ENCODE results near the gene FAM107B. TPM values are rescaled to one million over a fixed set of nuclear protein-coding genes. Genes with fewer than 3 reads are reported as not detected.

FAM107B gene
- total and polyA plus RNA-seq, 2 of the 4 experiments (the other 2 are of a cell fraction), result 26.4 to 27.1 TPM

DNA sequence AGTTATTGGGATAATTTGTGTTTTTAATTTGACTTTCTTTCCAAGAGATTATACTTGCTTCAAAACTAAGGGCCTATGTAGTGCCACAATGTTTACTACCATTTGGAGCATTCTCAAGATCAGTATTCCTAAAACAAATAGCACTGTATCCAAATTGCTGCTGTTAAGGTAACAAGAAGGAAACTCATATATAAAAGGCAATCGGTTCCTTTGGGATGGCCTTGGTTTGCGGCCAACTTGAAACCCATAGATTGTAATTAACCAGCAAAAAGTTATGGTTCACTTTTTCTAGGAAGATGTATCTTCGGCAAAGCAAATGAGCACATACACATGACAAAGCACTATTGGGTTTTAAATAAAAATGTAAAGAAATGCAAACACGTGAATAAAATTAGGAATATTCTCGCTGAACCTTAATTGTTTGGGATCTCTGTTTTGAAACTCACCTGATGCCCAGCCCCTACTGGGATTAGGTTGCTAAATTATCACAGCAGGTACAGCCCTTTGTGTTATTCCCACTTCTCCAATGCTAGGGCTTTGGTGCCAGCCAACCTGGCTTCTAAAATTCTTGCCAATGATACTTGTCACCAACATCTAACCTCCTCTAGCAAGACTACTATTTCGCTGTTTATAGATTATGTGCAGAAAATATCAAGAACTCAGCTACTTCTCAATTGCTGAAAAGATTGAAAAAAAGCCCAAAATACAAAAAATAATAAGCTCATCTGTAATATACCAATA, 47.1 kb upstream of the FAM107B start:
- no peak overlapping the region for H3K4me3 ChIP-seq (ENCODE audit: insufficient read depth, low read depth, low read length)
- ChIA-PET POLR2A (ENCODE audit: unreplicated experiment) (no interaction called here), CTCF (interaction anchor here (0.6 to 1.7 kb wide), 5 partner anchors 16 to 323 kb away, joined by 3 to 9 read pairs (median 4); partner anchors contain the start of genes CDNF, HSPA14 and MSANTD7)
- H3K56ac ChIP-seq (ENCODE audit: extremely low read depth, insufficient read depth, low read length), result no peak overlapping the region
- no peaks in the 10 kb centered on the region for H3K36me3 ChIP-seq (ENCODE audit: control insufficient read depth, insufficient read depth, low read length)
- no peak overlapping the region for H3K4me2 ChIP-seq (ENCODE audit: low read depth, low read length)
- H3K79me1 ChIP-seq (ENCODE audit: low read depth in 1 of 2, low read length in 2 of 2), result peaks cover 0 to 4% of the 10 kb centered on the region in 2 experiments; a peak in 1 of 4 replicates
- no peak overlapping the region for H3K23ac ChIP-seq (ENCODE audit: low read depth, low read length)
- intact Hi-C loops (cut with micrococcal nuclease), result loop anchor here (5.0 to 10.0 kb wide), 2 partner anchors 165 to 627 kb away; no protein-coding TSS in a partner anchor
- WGBS, 2 experiments (ENCODE audit: extremely low coverage in 2 of 2, insufficient read length in 1 of 2), result no CpG with 5 or more reads among the region's 6 CpGs
- dilution Hi-C loops (cut with HindIII; ENCODE audit: low sequenced_read_pairs, unreplicated experiment), result no loop called here
- H2AFZ ChIP-seq (replicated peaks; ENCODE audit: low read length, poor library complexity), result no peak overlapping the region
- peaks cover 4% of the 10 kb centered on the region; the same call in 1 of the 2 replicates for H3K9me1 ChIP-seq (ENCODE audit: insufficient read depth, low read length)
- TF ChIP-seq, protein P1, sequence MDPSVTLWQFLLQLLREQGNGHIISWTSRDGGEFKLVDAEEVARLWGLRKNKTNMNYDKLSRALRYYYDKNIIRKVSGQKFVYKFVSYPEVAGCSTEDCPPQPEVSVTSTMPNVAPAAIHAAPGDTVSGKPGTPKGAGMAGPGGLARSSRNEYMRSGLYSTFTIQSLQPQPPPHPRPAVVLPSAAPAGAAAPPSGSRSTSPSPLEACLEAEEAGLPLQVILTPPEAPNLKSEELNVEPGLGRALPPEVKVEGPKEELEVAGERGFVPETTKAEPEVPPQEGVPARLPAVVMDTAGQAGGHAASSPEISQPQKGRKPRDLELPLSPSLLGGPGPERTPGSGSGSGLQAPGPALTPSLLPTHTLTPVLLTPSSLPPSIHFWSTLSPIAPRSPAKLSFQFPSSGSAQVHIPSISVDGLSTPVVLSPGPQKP (IDR thresholded peaks at IDR 0.05; ENCODE audit: borderline replicate concordance, low read depth, low read length), result no peak
- TF ChIP-seq MXI1 (IDR thresholded peaks at IDR 0.05; ENCODE audit: borderline replicate concordance, low read depth, low read length) (no peak), MAFK (IDR thresholded peaks at IDR 0.05; ENCODE audit: low read depth, low read length) (no peak), SMC3 (IDR thresholded peaks at IDR 0.05; ENCODE audit: low read depth, low read length) (no peak), BHLHE40 (IDR thresholded peaks at IDR 0.05; ENCODE audit: low read depth, low read length) (no peak), RFX5 (IDR thresholded peaks at IDR 0.05; ENCODE audit: low read depth, low read length) (no peak)
- H4K8ac ChIP-seq (ENCODE audit: low read depth in 2 of 2, low read length in 2 of 2), result no peak overlapping the region
- no TSS peak for BruUV-seq (replicated peaks)
- DNase-seq (no peak), ATAC-seq (ENCODE audit: low read depth) (no peak)
- H2AK9ac ChIP-seq (replicated peaks; ENCODE audit: low read depth, low read length, poor library complexity), result no peak overlapping the region
- no peak overlapping the region for H3K14ac ChIP-seq (replicated peaks; ENCODE audit: low read depth, low read length)
- H3K18ac ChIP-seq (ENCODE audit: low read depth, low read length), result no peak overlapping the region
- no peak overlapping the region for H3K9ac ChIP-seq (ENCODE audit: low read depth, low read length)
- no peak overlapping the region for H3K4ac ChIP-seq (ENCODE audit: low read depth, low read length)
- peaks cover 2% of the 10 kb centered on the region for H3K27me3 ChIP-seq (ENCODE audit: control insufficient read depth, insufficient read depth, low read length)
- H2AK5ac ChIP-seq (ENCODE audit: low read depth, low read length), result no peak overlapping the region
- peak overlapping the region; percentile 79; the same call in 1 of the 2 replicates for H2BK120ac ChIP-seq (ENCODE audit: low read depth, low read length)
- no peak overlapping the region for H3K27ac ChIP-seq (ENCODE audit: insufficient read depth, low read length)
- in situ Hi-C loops (cut with MboI; ENCODE audit: low sequenced_read_pairs), result loop anchor here (5.0 to 25.0 kb wide), 3 partner anchors 227 to 635 kb away; no protein-coding TSS in a partner anchor
- H2BK20ac ChIP-seq (ENCODE audit: low read depth, low read length), result peak overlapping the region; percentile 71; the same call in 1 of the 2 replicates
- H4K91ac ChIP-seq (ENCODE audit: insufficient read depth, low read depth, low read length), result no peak overlapping the region; the same call in 1 of the 2 replicates
- H3K4me1 ChIP-seq (ENCODE audit: control insufficient read depth, insufficient read depth, low read length), result peaks cover 3% of the 10 kb centered on the region
- no peak overlapping the region for H4K5ac ChIP-seq (ENCODE audit: low read depth, low read length)
- H3K9me3 ChIP-seq (ENCODE audit: control insufficient read depth, insufficient read depth, low read length), result no peaks in the 10 kb centered on the region
- H4K20me1 ChIP-seq (ENCODE audit: insufficient read depth, low read length), result no peaks in the 10 kb centered on the region
- H2BK5ac ChIP-seq (ENCODE audit: low read depth, low read length, poor library complexity, severe bottlenecking), result no peak overlapping the region
- no peak overlapping the region for H2BK15ac ChIP-seq (ENCODE audit: low read depth, low read length)

Measured in IMR-90 (cell line).